NCI-H2196 treated with DMSO at 0.1 percent for 48 hours (cell line): ENCODE results near the gene STXBP1.

Experiments used
- DNase-seq: peaks from one replicate; lab custom pipeline; 2025; ENCODE audit not compliant: unreplicated experiment; lab: John Stamatoyannopoulos, UW

STXBP1 gene

DNA sequence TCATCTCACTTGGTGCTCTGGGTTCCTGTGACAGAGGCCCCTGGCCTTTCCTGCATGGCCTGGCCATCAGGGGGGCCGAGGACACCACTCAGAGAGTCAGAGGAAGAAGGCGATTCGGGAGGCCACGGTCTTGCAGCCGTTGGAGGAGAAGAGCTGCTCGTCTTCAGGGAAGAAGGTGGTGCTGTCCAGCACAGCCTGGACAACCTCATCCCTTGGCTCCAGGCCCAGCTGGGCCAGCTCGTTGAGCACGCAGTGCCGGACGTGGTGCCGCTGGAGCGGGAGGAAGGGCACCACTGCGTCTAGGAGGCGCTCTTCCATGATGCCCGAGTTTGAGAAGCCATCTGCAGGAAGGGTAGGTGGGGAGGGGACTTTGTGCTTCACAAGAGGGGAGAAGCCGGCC is 119.9 kb downstream of the STXBP1 start:
- no peak for DNase-seq

DNA sequence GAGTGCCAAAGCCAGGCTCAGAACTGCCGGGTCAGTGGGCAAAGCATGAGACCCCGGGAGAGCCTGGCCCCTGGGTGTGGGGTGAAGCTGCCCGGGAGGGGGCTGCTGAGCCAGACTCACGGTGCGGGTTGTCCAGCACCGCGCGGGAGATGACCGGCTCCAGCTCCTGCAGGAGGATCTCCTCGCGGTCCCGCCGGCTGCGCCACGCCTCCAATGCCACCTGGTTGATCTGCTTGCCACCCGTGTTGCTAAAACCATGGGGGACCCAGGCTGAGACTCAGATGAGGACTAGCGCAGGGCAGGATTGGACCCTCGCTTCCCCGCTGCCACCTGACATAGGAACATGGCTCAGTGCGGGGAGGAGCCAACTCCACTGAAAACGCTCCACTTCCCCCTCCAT is 120.4 kb downstream of the STXBP1 start:
- no peak for DNase-seq

DNA sequence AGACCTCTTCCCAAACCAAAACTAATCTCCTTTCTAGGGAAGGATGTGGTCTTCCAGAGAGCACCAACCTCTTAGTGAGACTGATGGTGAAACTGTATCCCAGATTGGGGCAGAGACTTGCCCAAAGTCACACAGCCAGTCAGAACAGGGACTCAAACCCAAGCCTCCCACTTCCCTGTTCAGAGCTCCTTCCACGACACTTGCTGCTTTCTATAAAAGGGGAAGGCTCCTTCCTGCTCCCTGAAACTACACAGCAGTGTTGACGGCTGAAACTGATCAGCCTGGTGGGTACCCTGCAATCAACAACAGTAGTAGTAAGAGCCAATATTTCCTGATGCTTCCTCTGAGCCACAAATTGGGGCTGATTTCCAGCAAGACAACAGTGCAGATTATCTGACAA is 121.5 kb downstream of the STXBP1 start:
- DNase-seq = no peak

DNA sequence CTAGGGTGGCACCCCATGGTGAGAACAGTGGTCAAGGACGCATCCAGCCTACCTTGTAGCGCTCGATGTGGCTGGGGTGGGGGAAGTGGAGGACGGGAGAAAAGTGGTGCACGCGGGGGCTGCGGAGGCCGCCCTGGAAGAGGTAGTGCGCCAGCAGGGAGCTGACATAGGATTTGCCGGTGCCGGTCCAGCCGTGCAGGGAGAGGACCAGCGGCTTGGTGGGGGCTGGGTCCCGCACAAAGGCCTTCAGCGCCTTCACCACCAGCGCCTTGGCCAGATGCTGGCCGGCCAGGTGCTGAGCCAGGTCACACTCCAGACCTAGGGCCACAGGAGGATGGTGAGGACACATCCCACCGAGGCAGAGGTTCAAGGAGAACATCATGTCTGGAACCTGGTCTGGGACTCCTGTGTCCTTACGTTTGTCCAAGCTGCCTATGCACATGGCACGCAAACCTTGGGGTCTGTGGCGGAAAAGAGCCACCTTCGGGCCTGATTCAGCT is 122.2 kb downstream of the STXBP1 start:
- no peak for DNase-seq

DNA sequence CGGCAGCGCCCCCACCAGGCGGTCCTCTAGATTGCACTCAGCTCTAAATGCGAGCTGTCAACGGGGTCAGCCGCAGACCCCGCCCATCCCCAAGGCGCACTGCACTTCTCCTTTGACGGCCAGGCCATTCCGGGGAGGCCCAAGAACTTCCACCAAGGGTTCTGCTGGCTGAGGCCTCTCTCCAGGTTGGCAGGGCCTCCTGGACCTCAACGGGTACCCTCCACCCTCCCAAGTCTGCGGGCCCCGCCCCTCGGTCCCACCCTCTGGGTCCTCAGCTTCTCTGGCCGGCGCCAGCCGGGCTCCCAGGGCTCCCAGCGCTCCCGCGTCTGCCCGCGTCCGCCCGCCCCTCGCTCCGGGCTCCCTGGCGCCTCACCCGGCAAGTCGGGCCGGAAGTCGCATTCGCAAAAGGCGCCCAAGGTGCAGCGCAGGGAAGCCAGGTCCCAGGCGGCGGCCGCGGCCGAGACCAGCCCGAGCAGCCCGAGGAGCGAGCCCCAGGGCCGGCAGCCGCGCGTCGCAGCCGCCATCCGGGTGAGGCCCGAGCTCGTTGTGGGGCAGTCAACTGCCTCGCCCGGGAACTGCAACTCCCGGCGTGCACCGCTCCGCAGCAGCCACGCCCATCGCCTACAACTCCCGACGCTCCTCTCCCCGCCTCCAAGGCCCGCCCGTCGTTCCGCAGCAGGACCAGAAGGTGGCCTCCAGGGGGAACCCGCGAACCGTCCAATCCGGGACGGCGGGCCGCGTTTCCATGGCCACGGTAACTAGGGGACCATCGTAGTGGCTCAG is 122.9 kb downstream of the STXBP1 start, which contains the start of gene TOR2A:
TSS of gene TOR2A (minus strand) at position 548 of the 783 bp plus-strand sequence. CDS start at position 524, 24 bp downstream.
- peak; percentile 94 for DNase-seq

DNA sequence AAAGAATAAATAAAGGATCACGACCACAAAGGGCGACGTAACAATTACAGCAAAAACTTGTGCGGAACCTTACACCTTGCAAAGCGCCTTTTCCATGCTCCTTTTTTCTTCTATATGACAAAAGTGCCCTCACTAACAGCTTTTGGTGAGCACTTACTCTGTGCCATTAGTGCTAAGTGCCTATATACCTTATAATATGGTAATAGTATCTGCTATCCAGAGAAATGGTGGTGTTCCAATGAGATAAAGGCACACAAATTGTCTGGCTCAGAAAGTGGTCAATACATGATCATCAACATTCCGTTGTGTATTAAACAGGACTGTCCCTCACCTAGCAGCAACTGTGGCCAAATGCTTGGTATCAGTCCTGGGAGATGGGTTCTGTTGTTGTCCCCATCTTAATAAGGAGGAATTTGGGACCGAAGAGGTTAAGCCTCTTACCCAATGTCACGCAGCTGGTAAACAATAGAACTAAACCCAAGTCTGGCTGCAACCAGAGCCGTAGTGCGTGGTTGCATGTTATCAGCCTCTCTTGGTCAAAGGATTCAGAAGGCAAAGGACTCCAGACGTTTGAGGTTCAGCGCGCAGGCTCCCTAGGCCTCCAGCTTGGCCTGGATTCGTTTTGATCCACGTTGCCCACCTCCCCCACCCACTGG is 123.6 kb downstream of the STXBP1 start:
- no peak for DNase-seq

DNA sequence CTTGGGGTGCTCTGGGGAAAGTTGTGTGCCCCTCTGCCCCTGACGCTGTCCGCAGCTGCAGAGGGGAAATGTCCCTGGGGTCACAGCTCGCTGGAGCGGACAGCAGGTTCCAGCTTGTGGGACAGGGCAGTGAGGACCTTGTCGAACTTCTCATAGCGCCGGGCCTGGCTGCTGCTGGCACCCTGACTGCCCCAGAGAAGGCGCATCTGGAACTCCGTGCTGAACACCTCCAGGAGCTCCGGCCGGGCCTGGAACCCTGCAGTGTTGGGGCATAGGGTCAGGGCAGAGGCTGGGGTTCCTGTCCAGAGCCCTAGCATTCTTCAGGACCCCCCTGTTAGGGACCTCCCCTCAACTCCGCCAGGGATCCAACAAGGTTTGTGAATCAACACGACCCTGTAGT is 126.6 kb downstream of the STXBP1 start:
- DNase-seq = no peak

DNA sequence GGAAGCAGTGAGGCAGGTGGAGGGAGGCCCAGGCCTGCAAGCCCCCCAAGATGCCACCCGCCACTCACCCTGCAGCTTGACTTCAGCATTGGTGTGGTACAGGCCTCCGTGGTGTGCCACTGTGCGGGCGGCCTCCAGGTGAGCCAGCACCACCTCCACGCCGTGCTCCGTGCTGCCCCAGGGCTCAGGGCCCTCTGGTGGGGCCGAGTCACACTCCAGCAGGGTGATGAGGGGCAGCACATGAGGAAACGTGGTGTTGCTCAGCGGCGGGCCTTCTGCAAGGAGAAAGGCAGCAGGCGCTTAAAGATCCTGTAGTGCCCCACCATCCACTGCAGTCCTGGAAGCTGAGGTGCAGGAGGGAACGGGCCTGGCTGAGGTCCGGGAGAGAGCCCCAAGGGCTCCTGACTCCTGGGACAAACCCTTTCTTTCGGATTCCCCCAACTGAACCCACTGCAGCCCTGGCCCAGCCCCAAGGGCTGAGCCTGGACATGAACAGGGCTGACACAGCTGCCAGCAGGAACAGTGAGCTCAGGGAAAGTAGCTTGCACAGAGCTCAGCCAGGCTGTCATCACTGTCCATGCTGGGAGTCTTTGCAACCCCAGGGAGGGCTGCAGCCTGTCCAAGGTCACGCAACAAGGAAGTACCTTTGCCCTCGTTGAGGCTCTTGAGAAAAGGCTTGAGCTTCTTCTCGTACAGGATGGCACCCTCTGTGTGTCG is 127.7 kb downstream of the STXBP1 start:
- DNase-seq = no peak

DNA sequence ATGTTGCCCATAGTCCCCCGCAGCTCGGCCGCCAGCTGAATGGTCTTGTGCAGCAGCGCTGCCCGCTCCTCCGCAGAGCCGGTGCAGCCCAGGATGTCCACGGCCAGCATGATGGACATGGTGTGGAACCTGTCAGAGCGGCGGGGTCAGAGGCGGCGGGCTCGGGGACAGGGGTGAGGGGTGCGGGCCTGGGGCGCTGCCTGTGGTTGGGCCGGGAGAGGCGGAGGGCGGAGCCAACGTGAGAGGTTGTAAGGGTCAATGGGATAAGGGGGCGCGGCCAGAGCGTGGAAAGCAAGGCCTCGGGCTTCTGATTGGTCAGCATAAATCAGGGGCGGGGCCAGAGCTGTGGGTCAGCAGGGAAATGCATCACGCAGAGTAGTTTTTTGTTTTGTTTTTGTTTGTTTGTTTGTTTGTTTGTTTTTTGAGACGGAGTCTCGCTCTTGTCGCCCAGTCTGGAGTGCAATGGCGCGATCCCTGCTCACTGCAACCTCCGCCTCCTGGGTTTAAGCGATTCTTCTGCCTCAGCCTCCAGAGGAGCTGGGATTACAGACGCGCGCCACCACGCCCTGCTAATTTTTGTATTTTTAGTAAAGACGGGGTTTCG is 129.9 kb downstream of the STXBP1 start:
- DNase-seq = no peak
